Stimulated activated CD4-positive, alpha-beta T cell treated with anti-CD3 and anti-CD28 coated beads, Interleukin-15, amount 100 ng/mL, for 1 hour (primary cell): ENCODE results near the gene SH2D5.
A peak's percentile ranks its signal among the peaks of the same experiment; 100 is the strongest.
"Not testable (repeated sequence)": the region's sequence is repeated elsewhere in the genome, so short reads cannot be mapped to it uniquely, and the experiment has no call there.

Experiments
- DNase-seq, 2 donors: peaks; one replicate each; pipeline ENCODE4 v3.0.0-alpha.2; 2020; ENCODE audit warnings: low read depth in 1 of 2, low spot score in 1 of 2

SH2D5 gene

DNA sequence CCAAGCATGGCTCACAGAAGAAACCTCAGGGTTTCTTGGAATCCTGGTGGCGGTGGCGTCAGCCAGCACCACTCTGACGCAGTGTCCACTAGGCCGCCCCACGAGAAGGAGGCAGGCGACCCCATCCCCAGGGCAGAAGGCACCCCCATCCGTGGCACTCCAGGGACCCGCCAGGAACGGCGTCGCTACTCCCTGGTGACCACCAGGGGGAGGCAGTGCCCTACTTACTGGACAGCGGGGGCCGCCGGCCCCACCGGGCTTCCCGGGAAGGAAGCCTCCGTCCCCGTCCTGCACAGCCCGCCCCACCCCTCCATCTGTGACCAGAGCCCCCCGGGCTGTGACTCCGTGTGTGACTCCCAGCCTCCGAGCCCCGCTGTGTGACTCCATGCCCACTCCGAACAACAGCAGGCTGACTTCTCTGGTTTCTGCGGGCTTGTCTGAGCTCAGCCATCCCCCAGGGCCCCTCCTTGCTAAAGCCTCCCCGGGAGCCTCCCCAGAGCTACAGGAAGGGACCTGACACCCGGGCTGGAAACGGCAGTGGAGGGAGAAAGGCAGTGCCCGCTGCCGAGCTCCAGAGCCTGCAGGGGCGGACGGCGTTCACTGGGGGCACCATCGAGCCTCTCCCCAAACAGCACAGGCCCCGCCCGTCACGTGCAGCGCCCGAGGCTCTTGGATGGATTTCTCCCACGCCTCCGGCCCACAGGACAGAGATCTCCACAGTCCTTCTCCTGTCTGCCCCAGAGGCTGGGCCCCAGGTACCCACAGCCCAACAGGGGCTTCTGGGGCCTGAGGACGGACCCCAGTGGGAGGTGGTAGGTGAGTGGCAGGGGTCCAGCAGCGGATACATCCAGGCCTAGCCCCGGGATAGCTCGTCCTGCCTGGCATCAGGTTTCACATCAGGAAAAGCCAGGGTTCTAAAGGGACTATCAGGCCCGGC is 35.8 kb downstream of the SH2D5 start:
- peak; percentile 46 to 64 for DNase-seq

DNA sequence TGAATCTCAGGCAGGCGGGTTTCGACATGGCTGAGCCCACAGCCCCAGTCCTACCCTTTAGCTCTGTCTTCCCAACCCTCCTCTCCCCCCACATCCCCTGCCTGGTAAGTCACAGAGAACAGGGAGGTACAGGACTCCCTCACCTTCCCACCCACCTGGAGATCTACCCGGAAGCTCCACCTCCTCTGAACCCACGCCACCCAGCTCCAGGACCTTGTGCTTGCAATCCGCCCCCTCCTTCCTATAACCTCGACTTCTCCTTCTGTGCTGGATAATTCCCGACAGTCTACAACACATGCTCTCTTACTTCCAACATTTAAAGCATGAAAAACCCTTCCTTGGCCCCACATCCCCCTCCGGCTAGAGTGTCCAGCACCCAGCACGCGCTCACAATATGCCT is 37.0 kb downstream of the SH2D5 start:
- DNase-seq = no peak

DNA sequence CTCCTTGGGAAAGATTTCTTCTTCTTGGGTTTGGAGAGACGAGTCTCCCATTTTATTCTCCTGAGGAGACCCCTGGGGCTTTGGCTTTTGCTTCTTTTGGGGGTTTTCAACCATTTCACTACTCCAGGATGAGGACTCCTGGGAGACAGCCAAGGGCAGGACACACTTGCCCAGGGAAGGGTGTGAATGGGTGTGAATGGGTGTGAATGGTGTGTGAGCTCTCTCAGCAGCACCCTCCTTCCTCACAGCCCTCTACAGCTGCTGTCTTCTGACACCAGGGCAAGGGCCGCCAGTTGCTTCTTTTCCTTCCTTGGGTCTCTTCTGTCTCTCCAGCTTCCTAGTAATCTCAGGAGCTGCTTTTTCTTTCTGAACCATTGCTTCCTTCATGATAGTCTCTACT is 38.9 kb downstream of the SH2D5 start:
- no peak for DNase-seq

GRCh38 chr1:20691872-20692271 is 40.6 kb downstream of the SH2D5 start:
- no peak for DNase-seq

DNA sequence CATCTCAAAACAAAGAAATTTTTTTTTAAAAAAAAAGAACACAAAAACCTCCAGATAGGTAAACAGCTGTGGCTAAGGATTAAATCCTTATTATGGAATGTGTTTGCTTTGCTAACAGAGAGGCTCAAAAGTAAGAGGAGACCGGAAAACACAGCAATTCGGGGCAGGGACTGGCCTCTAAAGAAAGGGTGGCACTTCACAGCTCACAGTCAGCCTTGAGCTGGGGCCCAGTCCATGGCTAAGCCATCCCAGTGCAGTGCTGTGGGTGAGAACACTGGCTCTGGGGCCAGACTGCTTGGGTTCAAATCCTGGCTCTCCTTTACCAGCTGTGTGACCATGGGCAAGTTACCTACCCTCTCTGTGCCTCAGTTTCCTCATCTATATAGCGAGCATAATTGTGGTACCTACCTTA is 42.9 kb downstream of the SH2D5 start:
- no peak for DNase-seq

DNA sequence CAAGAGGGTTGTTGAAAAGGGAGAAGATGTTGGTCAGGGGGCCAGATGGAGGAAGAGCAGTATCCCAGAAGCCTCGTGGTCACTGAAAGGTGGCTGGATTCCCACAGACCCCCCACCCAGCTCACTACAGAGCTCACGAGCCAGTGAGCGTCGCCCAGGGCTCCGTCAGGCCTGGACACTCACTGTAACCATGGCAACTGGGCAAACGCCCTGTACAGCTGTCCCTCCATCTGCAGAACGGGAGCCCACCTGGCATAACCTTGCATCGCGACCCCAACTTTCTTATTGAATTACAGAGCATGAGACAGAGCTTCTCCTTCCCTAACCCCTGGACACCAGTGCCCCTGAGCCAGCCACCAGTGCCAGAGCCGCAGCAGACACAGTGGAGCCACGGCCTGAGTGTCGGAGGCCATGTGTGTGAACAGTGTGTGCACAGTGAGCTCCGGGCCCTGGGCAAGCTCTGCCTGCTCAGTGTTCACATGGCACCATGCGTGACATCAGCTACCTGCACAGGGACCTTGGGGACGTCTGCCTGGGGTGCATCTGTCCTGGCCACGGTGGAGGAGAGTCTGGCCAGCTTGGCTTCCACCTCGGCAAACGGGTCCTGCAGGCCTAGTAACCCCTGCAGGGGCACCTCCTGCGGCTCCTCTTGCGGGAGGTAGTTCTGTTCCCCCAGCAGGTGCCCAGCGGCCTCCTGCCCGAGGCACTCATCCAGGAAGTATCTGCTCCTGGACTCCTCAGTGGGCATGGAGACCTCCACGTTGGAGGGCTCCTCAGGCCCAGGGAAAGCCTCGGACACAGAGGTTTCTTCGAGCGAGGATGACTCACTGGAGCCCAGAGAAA is 45.4 kb downstream of the SH2D5 start:
- no peak for DNase-seq

GRCh38 chr1:20685741-20686140 is 46.8 kb downstream of the SH2D5 start:
- no peak for DNase-seq

GRCh38 chr1:20685099-20685662 is 47.3 kb downstream of the SH2D5 start:
- DNase-seq = no peak

DNA sequence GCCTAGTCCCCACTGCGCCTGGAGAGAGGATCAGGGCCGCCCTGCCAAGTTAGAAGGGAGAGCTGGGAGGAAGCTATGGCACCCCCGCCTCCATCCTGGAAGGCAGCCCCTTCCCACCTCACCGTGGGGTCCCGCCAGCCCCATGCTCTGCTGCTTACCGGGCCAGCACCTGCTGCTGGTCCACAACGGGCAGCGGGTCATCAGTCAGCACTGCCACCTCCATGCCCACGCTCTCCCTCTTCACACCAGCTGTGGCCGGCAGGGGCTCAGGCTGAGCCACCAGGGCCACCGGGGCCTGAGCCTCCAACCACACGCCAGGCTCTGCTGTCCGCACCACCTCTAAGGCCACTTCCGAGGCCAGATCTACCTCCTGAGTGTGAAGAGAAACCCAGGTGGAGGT is 47.9 kb downstream of the SH2D5 start:
- DNase-seq = no peak

DNA sequence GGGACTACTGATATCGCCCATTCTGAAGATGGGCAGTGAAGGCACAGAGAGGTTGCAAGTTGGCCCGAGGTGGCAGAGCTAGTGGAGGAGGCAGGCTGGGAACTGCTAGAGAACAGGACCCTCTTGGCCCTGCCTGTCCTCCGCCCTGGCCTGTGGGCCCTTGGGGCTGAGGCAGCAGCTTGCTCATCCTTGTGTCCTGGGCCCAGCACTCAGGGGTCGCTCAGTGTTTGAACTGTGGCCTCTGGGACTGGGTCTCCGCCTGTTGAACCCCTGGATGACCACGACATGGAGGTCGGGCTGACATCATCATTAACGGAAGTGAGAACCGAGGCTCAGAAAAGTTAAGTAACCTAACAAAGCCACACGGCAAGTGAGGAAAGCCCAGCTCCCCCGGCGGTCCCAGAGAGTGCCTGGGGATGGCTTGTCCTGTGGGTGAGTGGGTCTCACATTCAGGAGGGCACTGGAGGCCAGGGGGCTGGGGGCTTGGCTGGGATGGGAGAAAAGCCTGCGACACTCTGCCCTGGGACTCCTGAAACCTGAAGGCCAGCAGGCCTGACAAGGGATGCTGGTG is 48.4 kb downstream of the SH2D5 start:
- no peak for DNase-seq

GRCh38 chr1:20683614-20684013 is 48.9 kb downstream of the SH2D5 start:
- DNase-seq = no peak

DNA sequence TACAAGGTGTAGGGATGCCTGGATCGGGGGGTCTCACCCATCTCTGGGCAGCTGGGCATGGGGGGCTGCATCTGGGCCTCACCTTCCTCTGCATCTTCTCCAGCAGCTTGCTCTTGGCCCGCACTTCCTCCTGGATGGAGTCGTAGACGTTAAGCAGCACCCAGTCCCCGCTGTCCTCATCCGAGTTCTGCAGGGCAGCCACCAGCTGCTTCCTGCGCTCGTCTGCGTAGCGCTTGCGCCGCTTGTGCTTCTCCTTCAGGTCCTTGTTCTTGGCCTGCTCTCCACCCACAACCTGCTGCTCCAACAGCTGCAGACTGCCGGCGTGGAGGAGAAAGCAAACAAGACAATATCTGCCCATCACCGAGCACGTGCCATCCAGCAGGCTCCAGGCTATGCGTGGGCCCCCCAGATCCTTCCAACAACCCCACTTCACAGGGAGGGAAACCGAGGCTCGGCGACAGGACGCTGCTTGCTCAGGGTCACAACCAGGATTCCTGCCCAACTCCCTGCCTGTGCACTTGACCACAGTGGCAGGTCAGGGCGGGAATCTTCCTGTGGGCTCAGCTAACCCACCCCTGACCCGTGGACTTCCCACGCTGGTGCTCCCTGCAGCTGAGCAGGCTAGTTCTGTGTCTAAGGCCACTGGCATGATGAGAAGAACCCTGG is 49.8 kb downstream of the SH2D5 start:
- DNase-seq = no peak

- no peak for DNase-seq
Measured at GRCh38 chr1:20681999-20682398, 50.5 kb downstream of the SH2D5 start.

DNA sequence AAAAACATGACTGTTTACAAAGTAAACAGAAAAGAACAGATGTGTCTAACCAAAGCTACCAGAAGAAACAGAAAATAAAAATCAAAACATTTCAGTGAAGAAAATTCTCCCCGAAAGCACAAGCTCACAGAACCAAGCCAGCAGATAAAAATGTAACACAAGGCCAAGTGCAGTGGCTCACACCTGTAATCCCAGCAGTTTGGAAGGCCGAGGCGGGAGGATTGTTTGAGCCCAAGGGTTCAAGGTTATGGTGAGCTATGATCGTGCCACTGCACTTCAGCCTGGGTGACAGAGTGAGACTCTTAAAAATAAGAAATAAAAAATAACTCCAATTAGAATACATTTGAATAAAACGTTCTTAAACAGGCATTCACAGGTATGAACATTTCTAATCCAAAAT is 52.2 kb downstream of the SH2D5 start:
- no peak for DNase-seq

DNA sequence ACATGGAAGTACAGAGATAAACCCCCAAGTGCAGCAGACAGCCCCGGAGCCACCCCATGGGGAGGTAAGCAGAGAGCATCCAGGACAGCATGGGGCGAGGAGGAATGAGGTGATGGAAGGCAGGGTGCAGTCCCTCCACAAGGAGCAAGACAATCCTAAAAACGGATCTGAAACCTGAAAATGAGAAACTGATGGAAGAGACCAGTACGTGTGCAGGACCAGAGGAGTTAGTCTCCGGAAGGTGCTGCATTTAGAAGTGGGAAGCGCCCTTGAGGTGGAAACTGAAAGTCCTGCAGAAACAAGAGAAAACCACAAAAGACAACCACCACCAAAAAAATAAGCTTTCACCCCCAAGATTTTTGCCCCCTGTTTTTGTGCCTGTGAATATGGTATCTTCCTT is 53.9 kb downstream of the SH2D5 start:
- DNase-seq = no peak

DNA sequence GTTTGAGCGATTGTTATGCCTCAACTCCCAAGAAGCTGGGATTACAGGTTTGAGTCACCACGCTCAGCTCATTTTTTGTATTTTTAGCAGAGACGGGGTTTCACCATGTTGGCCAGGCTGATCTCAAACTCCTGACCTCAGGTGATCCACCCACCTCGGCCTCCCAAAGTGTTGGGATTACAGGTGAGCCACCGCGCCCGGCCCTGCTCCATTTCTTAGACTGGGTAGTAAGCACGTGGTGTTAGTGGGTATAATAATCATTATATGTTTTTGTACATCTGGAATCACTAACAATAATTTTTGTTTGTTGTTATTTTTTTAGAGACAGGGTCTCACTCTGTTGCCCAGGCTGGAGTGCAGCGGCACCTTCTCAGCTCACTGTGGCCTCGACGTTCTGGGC is 58.9 kb downstream of the SH2D5 start:
- DNase-seq = not testable (repeated sequence)

DNA sequence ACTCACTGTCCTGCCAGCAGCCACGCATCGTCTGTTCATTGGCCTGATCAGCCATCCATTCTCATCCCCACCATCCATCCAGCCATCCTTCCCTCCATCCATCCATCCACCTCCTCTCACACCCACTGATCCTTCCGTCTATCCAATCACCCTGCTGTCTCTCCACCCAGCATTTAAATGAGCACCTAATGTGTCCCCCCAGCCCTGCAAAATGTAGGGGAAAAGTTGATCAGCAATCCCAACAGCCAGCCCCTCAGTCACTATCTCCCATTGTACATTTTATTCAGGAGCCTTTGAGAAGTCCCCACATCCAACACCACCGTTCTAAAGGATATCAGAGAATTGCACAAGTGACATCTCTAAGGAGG is 60.3 kb downstream of the SH2D5 start:
- DNase-seq = no peak

DNA sequence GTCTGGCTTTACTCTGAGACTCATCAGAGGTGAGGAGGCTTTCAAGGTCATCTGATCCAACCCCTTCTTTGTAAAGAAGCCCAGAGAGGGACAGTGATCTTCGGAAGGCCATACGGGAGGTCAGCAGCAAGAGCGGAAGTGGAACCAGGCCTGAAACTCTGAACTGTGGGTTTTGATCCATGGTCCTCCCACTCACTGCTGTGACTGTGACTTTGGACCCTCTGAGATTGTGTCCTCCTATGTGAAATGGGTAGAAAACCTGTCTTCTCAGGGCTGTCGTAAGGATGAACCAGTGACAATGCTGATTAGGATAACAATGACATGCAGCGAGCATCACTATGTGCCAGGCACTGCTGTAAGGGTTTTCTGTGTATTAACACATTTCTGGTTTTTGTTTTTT is 61.6 kb downstream of the SH2D5 start:
- DNase-seq = no peak
